Esophagus muscularis mucosa (tissue), 4 donors: ENCODE data around the gene TRAPPC6A. TPM values are rescaled to one million over a fixed set of nuclear protein-coding genes. Genes with fewer than 3 reads are reported as not detected.
A peak's percentile ranks its signal among the peaks of the same experiment; 100 is the strongest.

Experiments
- DNase-seq: peaks from one replicate; pipeline ENCODE4 v3.0.0-alpha.2; 2017; ENCODE audit errors: extremely low spot score
- H3K27ac ChIP-seq, 4 donors: fragments of 200-600 bp; sonication (generic); replicated peaks in 1 of 4; 1 replicate in 3 of 4; 2 replicates in 1 of 4; pipeline ENCODE4 v1.5.1; 2016 to 2019; ENCODE audit warnings: mild to moderate bottlenecking in 1 of 4
- H3K27me3 ChIP-seq, 4 donors: fragments of 200-600 bp; sonication (generic); one replicate each; pipeline versions ENCODE4 v1.5.1 to v1.6.0; 2016 to 2019
- H3K36me3 ChIP-seq, 4 donors: fragments of 200-600 bp; sonication (generic); one replicate each; pipeline ENCODE4 v1.5.1; 2016 to 2019
- H3K4me1 ChIP-seq, 4 donors: fragments of 200-600 bp; sonication (generic); one replicate each; pipeline ENCODE4 v1.5.1; 2016 to 2019
- H3K4me3 ChIP-seq, 4 donors: fragments of 200-600 bp; sonication (generic); 1 replicate in 2 of 4; 2 replicates in 2 of 4; pipeline ENCODE4 v1.5.1; 2016 to 2019; ENCODE audit warnings: mild to moderate bottlenecking in 4 of 4, moderate library complexity in 1 of 4
- H3K9me3 ChIP-seq, 4 donors: fragments of 200-600 bp; sonication (generic); 1 replicate in 3 of 4; 2 replicates in 1 of 4; pipeline ENCODE4 v1.5.1; 2016 to 2019
- EP300 ChIP-seq: sonication (generic); formaldehyde crosslinking; IDR thresholded peaks from one replicate; pipeline ENCODE4 v1.6.1; 2017; ENCODE audit warnings: antibody characterized with exemption
- POLR2A ChIP-seq: fragments of 450-650 bp; IDR thresholded peaks from one replicate; pipeline ENCODE4 v1.6.1; 2017; ENCODE audit warnings: antibody characterized with exemption, moderate library complexity, mild to moderate bottlenecking, low read depth
- POLR2AphosphoS5 ChIP-seq, 2 donors: sonication (generic); formaldehyde crosslinking; IDR thresholded peaks; one replicate each; pipeline ENCODE4 v1.6.1; 2017; ENCODE audit warnings: antibody characterized with exemption in 2 of 2
- WGBS: methylation state at CpG from one replicate; pipeline ENCODE4 v1.1.5; 2018; 5-methylcytosine and 5-hydroxymethylcytosine counted together
- intact Hi-C: fragments of 100-400 bp; cut with DNase I; formaldehyde crosslinking; loops from one replicate; pipeline ENCODE4 v1.15.1; 2023
- total RNA-seq, 4 donors: library from RNA; depleted of rRNA; stranded (reverse); fragments of >200 nt; gene quantifications; one replicate each; pipeline versions ENCODE4 v1.1.0 to v1.2.1, GENCODE V29; 2016
- TF ChIP-seq, protein P1 (sequence below), 3 experiments: fragments of 200-600 bp in 2 of 3; fragments of 450-650 bp in 1 of 3; sonication (generic) in 2 of 3; IDR thresholded peaks; one replicate each; pipeline ENCODE4 v1.5.1; 2017 to 2019; ENCODE audit warnings: antibody characterized with exemption in 3 of 3, mild to moderate bottlenecking in 2 of 3, moderate library complexity in 1 of 3

The TRAPPC6A gene
- total RNA-seq, 4 donors from 2014 or later, result 18.3 to 27.0 (median 19.4) TPM

DNA sequence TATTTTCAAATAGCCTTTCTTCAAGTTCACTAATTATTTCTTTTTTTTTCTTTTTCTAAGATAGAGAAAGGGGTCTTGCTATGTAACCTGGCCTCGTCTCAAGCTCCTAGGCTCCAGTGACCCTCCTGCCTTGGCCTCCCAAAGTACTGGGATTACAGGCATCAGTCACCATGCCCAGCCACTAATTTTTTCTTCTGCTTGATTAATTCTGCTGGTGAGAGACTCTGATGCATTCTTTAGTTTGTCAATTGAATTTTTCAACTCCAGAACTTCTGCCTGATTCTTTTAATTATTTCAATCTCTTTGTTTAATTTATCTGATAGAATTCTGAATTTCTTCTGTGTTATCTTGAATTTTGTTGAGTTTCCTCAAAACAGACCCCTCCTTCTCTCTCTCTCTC, 11.9 kb upstream of the TRAPPC6A start:
- no peaks in the 10 kb centered on the region for H3K9me3 ChIP-seq
- H3K36me3 ChIP-seq, result no peaks in the 10 kb centered on the region
- H3K27me3 ChIP-seq, result no peaks in the 10 kb centered on the region
- DNase-seq, result no peak
- H3K27ac ChIP-seq, result no peak overlapping the region
- TF ChIP-seq, protein P1, sequence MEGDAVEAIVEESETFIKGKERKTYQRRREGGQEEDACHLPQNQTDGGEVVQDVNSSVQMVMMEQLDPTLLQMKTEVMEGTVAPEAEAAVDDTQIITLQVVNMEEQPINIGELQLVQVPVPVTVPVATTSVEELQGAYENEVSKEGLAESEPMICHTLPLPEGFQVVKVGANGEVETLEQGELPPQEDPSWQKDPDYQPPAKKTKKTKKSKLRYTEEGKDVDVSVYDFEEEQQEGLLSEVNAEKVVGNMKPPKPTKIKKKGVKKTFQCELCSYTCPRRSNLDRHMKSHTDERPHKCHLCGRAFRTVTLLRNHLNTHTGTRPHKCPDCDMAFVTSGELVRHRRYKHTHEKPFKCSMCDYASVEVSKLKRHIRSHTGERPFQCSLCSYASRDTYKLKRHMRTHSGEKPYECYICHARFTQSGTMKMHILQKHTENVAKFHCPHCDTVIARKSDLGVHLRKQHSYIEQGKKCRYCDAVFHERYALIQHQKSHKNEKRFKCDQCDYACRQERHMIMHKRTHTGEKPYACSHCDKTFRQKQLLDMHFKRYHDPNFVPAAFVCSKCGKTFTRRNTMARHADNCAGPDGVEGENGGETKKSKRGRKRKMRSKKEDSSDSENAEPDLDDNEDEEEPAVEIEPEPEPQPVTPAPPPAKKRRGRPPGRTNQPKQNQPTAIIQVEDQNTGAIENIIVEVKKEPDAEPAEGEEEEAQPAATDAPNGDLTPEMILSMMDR (IDR thresholded peaks at IDR 0.05), result no peak
- TF ChIP-seq POLR2AphosphoS5 (IDR thresholded peaks at IDR 0.05), result no peak
- no peak for TF ChIP-seq EP300
- TF ChIP-seq POLR2A, result no peak
- intact Hi-C loops, result no loop called here
- no peak overlapping the region for H3K4me3 ChIP-seq
- H3K4me1 ChIP-seq, result peaks cover 0 to 4% (median 1%) of the 10 kb centered on the region in 4 donors
- WGBS, result 83% methylated on average over 1 of the region's 1 CpG

DNA sequence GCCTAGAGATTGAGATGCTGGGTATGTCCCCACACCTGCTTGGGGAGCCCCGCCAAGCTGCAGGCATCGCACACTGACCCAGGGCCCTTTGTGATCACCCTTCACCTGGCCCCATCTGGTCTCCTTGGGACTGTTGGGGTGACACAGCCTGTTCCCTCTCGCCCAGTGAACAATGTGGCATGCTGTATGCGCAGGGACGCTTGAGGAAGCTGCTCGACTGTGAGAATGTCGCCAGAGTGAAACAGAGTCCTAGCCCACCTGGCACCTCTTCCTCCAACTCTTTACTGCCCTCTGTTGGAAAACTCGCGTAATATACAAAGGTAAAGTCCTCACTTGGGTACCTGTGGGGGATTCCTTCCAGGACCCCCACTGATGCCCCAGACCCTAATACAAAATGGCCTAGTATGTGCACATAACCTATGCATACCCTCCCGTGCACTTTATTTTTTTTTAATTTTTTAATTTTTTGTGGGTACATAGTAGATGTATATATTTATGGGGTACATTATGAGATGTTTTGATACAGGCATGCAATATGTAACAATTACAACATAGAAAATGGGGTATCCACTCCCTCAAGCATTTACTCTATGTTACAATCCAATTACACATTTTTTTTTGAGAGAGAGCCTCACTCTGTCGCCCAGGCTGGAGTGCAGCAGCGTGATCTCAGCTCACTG, 9.5 kb upstream of the TRAPPC6A start:
- DNase-seq, result no peak
- H3K27ac ChIP-seq, result no peak overlapping the region
- WGBS, result 40% methylated on average over 9 of the region's 12 CpGs
- peaks cover 0 to 4% (median 1%) of the 10 kb centered on the region in 4 donors for H3K4me1 ChIP-seq
- no peaks in the 10 kb centered on the region for H3K27me3 ChIP-seq
- no peaks in the 10 kb centered on the region for H3K36me3 ChIP-seq
- TF ChIP-seq, protein P1 (IDR thresholded peaks at IDR 0.05), result peak; percentile 29 to 54 (median 36)
- TF ChIP-seq POLR2A, result no peak
- H3K9me3 ChIP-seq, result no peaks in the 10 kb centered on the region
- no peak overlapping the region for H3K4me3 ChIP-seq
- intact Hi-C loops, result no loop called here

DNA sequence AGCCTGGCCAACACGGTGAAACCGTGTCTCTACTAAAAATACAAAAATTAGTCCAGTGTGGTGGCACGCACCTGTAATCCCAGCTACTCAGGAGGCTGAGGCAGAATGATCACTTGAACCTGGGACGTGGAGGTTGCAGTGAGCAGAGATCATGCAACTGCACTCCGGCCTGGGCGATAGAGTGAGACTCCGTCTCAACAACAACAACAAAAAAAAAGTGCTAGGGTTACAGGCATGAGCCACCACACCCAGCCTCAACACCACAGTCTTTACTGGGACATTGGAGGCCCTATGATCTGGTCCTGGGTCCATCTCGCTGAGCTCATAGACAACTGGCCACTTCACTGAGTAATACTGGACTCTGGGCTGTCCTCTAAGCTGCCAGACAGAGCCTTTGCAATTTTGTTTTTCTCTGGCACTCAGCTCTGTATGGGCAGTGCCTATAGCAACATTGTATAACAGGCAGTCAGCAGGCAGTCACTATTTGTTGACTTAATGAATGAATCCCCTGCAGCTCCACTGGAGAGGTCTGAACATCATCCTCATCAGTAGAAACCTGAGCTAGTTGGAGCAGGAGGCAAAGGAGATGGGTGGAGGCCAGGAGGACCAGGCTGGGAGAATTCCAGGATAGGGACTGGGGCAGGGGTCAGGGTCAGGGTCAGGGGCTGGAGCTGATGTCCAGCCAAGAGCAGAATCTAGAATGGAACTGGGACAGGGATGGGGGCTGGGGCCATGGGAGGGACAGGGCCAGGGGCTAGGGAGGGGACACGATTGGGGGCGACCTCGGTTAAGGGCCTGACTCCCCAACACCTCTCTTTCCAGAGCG, 8.7 kb upstream of the TRAPPC6A start:
- TF ChIP-seq POLR2A, result no peak
- TF ChIP-seq POLR2AphosphoS5 (IDR thresholded peaks at IDR 0.05), result no peak
- H3K27ac ChIP-seq, result no peak overlapping the region
- no peaks in the 10 kb centered on the region for H3K9me3 ChIP-seq
- no peaks in the 10 kb centered on the region for H3K27me3 ChIP-seq
- H3K4me3 ChIP-seq, result no peak overlapping the region
- H3K36me3 ChIP-seq, result peaks cover 0 to 6% (median under 1%) of the 10 kb centered on the region in 4 donors
- peaks cover 0 to 9% (median 4%) of the 10 kb centered on the region in 4 donors for H3K4me1 ChIP-seq
- DNase-seq, result no peak
- WGBS, result 90% methylated on average over 11 of the region's 12 CpGs
- intact Hi-C loops, result no loop called here

DNA sequence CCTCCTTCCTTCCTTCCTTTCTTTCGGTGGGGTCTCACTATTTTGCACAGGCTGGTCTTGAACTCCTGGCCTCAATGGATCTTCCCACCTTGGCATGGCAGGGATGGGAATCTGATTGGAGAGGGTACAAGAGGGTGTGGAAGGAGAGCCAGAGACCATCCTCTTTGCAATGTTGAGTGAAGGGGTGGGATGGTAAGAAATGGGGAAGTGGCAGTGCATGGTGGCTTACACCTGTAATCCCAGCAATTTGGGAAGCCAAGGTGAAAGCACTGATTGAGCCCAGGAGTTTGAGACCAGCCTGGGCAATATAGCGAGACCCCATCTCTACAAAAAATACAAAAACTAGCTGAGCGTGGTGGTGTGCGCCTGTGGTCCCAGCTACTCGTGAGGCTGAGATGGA, 6.1 kb upstream of the TRAPPC6A start:
- Histone ChIP-seq H3K27me3 (no peaks in the 10 kb centered on the region), H3K4me1 (peaks cover 17 to 35% (median 30%) of the 10 kb centered on the region in 4 donors), H3K27ac (no peak overlapping the region), H3K9me3 (no peaks in the 10 kb centered on the region), H3K4me3 (no peak overlapping the region), H3K36me3 (peaks cover 0 to 17% (median 4%) of the 10 kb centered on the region in 4 donors)
- 94% methylated on average over 5 of the region's 5 CpGs for WGBS
- no peak for DNase-seq
- TF ChIP-seq POLR2AphosphoS5 (IDR thresholded peaks at IDR 0.05) (no peak), POLR2A (no peak), EP300 (no peak)
- TF ChIP-seq, protein P1 (IDR thresholded peaks at IDR 0.05), result no peak
- intact Hi-C loops, result no loop called here

DNA sequence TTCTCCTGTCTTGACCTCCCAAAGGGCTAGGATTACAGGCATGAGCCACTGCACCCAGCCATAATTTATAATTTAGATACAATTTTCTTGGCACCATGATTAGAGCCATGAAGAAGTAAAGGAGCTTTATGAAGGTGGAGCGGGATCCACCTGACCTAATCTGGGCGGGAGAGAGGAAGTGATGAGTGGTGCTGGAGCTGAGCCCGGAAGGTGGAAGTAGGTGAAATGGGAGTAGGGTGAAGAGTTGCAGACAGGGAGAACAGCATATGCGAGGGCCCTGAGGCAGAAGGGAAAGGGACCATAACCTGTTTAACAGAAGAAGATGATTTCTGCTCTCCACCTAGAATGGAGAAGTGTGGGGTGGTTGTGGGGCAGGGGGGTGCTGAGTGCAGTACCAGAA, 4.7 kb upstream of the TRAPPC6A start:
- Histone ChIP-seq H3K36me3 (peaks cover 0 to 17% (median 4%) of the 10 kb centered on the region in 4 donors), H3K4me1 (peaks cover 17 to 39% (median 31%) of the 10 kb centered on the region in 4 donors), H3K9me3 (no peaks in the 10 kb centered on the region), H3K27me3 (no peaks in the 10 kb centered on the region), H3K27ac (no peak overlapping the region), H3K4me3 (no peak overlapping the region)
- intact Hi-C loops, result no loop called here
- 86% methylated on average over 4 of the region's 4 CpGs for WGBS
- TF ChIP-seq EP300 (no peak), POLR2AphosphoS5 (IDR thresholded peaks at IDR 0.05) (no peak), POLR2A (no peak)
- TF ChIP-seq, protein P1 (IDR thresholded peaks at IDR 0.05), result no peak
- no peak for DNase-seq
